GM12878 (cell line): Measurements from ENCODE around the gene CLASRP.

Source experiments
- FOXK2 ChIP-seq: fragments of 450-650 bp; IDR thresholded peaks from 2 replicates; pipeline ENCODE4 v1.6.1; 2017; ENCODE audit warnings: mild to moderate bottlenecking, moderate library complexity
- POLR2AphosphoS5 ChIP-seq: IDR thresholded peaks from 2 replicates; pipeline ENCODE4 v1.6.1; 2011; ENCODE audit warnings: mild to moderate bottlenecking, low read length, inconsistent platforms
- SIX5 ChIP-seq: IDR thresholded peaks from 2 replicates; pipeline ENCODE4 v1.6.1; 2011; ENCODE audit warnings: mild to moderate bottlenecking, low read depth, low read length, moderate library complexity; ENCODE audit not compliant: severe bottlenecking
- TF ChIP-seq, protein P1 (sequence below): fragments of 450-650 bp; IDR thresholded peaks from 2 replicates; pipeline ENCODE4 v1.6.1; 2017; ENCODE audit warnings: mild to moderate bottlenecking, moderate library complexity
- TF ChIP-seq, protein P2 (sequence below): fragments of 450-650 bp; IDR thresholded peaks from 2 replicates; pipeline ENCODE4 v1.6.1; 2017; ENCODE audit warnings: mild to moderate bottlenecking, moderate library complexity

DNA sequence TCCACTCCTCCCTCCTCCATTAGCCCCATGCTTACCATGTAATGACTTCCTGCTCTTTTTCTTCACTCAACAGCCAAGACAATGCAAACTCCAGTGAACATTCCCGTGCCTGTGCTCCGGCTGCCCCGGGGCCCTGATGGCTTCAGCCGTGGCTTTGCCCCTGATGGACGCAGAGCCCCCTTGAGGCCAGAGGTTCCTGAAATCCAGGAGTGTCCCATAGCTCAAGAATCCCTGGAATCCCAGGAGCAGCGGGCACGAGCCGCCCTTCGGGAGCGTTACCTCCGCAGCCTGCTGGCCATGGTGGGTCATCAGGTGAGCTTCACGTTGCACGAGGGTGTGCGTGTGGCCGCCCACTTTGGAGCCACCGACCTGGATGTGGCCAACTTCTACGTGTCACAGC lies 51.2 kb downstream of the CLASRP start:
- TF ChIP-seq, protein P1, sequence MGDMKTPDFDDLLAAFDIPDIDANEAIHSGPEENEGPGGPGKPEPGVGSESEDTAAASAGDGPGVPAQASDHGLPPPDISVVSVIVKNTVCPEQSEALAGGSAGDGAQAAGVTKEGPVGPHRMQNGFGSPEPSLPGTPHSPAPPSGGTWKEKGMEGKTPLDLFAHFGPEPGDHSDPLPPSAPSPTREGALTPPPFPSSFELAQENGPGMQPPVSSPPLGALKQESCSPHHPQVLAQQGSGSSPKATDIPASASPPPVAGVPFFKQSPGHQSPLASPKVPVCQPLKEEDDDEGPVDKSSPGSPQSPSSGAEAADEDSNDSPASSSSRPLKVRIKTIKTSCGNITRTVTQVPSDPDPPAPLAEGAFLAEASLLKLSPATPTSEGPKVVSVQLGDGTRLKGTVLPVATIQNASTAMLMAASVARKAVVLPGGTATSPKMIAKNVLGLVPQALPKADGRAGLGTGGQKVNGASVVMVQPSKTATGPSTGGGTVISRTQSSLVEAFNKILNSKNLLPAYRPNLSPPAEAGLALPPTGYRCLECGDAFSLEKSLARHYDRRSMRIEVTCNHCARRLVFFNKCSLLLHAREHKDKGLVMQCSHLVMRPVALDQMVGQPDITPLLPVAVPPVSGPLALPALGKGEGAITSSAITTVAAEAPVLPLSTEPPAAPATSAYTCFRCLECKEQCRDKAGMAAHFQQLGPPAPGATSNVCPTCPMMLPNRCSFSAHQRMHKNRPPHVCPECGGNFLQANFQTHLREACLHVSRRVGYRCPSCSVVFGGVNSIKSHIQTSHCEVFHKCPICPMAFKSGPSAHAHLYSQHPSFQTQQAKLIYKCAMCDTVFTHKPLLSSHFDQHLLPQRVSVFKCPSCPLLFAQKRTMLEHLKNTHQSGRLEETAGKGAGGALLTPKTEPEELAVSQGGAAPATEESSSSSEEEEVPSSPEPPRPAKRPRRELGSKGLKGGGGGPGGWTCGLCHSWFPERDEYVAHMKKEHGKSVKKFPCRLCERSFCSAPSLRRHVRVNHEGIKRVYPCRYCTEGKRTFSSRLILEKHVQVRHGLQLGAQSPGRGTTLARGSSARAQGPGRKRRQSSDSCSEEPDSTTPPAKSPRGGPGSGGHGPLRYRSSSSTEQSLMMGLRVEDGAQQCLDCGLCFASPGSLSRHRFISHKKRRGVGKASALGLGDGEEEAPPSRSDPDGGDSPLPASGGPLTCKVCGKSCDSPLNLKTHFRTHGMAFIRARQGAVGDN, result no peak
- TF ChIP-seq FOXK2 (no peak), SIX5 (no peak), POLR2AphosphoS5 (no peak)
- TF ChIP-seq, protein P2, sequence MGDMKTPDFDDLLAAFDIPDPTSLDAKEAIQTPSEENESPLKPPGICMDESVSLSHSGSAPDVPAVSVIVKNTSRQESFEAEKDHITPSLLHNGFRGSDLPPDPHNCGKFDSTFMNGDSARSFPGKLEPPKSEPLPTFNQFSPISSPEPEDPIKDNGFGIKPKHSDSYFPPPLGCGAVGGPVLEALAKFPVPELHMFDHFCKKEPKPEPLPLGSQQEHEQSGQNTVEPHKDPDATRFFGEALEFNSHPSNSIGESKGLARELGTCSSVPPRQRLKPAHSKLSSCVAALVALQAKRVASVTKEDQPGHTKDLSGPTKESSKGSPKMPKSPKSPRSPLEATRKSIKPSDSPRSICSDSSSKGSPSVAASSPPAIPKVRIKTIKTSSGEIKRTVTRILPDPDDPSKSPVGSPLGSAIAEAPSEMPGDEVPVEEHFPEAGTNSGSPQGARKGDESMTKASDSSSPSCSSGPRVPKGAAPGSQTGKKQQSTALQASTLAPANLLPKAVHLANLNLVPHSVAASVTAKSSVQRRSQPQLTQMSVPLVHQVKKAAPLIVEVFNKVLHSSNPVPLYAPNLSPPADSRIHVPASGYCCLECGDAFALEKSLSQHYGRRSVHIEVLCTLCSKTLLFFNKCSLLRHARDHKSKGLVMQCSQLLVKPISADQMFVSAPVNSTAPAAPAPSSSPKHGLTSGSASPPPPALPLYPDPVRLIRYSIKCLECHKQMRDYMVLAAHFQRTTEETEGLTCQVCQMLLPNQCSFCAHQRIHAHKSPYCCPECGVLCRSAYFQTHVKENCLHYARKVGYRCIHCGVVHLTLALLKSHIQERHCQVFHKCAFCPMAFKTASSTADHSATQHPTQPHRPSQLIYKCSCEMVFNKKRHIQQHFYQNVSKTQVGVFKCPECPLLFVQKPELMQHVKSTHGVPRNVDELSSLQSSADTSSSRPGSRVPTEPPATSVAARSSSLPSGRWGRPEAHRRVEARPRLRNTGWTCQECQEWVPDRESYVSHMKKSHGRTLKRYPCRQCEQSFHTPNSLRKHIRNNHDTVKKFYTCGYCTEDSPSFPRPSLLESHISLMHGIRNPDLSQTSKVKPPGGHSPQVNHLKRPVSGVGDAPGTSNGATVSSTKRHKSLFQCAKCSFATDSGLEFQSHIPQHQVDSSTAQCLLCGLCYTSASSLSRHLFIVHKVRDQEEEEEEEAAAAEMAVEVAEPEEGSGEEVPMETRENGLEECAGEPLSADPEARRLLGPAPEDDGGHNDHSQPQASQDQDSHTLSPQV, result no peak
